Endodermal cell (in vitro differentiated cells): Measurements from ENCODE around the gene GRXCR1. TPM values are rescaled to one million over a fixed set of nuclear protein-coding genes. Genes with fewer than 3 reads are reported as not detected.

Experiments
- DNase-seq: peaks from one replicate; pipeline ENCODE4 v3.0.0-alpha.2; 2017
- H3K27ac ChIP-seq: 2 replicates; pipeline ENCODE4 v1.5.1; 2013; ENCODE audit warnings: mild to moderate bottlenecking, low read depth, low read length, moderate library complexity
- H3K27me3 ChIP-seq: 2 replicates; pipeline ENCODE4 v1.6.1; 2013; ENCODE audit warnings: mild to moderate bottlenecking, low read length, moderate library complexity; ENCODE audit not compliant: insufficient read depth, control insufficient read depth, poor library complexity, severe bottlenecking
- H3K36me3 ChIP-seq: 2 replicates; pipeline ENCODE4 v1.7.0; 2013; ENCODE audit warnings: mild to moderate bottlenecking, low read length, moderate library complexity; ENCODE audit not compliant: control insufficient read depth, insufficient read depth
- H3K4me1 ChIP-seq: one replicate; pipeline ENCODE4 v1.7.0; 2013; ENCODE audit warnings: low read length; ENCODE audit not compliant: control insufficient read depth, insufficient read depth
- H3K4me3 ChIP-seq: 2 replicates; pipeline ENCODE4 v1.5.1; 2013; ENCODE audit warnings: mild to moderate bottlenecking, low read length, moderate library complexity
- H3K9ac ChIP-seq: 2 replicates; pipeline ENCODE4 v1.6.1; 2013; ENCODE audit warnings: mild to moderate bottlenecking, low read length, moderate library complexity; ENCODE audit not compliant: poor library complexity, severe bottlenecking; ENCODE audit errors: extremely low read depth
- H3K9me3 ChIP-seq: 2 replicates; pipeline ENCODE4 v1.6.1; 2013; ENCODE audit warnings: mild to moderate bottlenecking, low read length, moderate library complexity; ENCODE audit not compliant: control insufficient read depth
- H3K27ac Mint-ChIP-seq: 2 replicates; pipeline ENCODE4 v1.8.0; 2020; ENCODE audit warnings: mixed read lengths
- H3K27me3 Mint-ChIP-seq: 2 replicates; pipeline ENCODE4 v1.8.0; 2021; ENCODE audit warnings: mild to moderate bottlenecking, mixed read lengths; ENCODE audit not compliant: insufficient read depth
- H3K36me3 Mint-ChIP-seq: 2 replicates; pipeline ENCODE4 v1.8.0; 2020; ENCODE audit warnings: low read depth, mixed read lengths
- H3K4me1 Mint-ChIP-seq: 2 replicates; pipeline ENCODE4 v1.8.0; 2020; ENCODE audit warnings: mixed read lengths
- H3K4me3 Mint-ChIP-seq: 2 replicates; pipeline ENCODE4 v1.8.0; 2020; ENCODE audit warnings: mild to moderate bottlenecking, moderate library complexity, mixed read lengths
- H3K9me3 Mint-ChIP-seq: 2 replicates; pipeline ENCODE4 v1.8.0; 2020; ENCODE audit warnings: mild to moderate bottlenecking, mixed read lengths
- WGBS, 2 experiments: methylation state at CpG; one replicate each; pipeline versions ENCODE4 v1.1.5 to v1.1.7; 2013; ENCODE audit warnings: missing lambda C conversion rate in 2 of 2, mixed read lengths in 1 of 2; ENCODE audit not compliant: insufficient coverage in 1 of 2, insufficient read length in 1 of 2; 5-methylcytosine and 5-hydroxymethylcytosine counted together
- total RNA-seq, 2 donors: library from RNA; stranded (reverse); fragmentation: NEBNext Ultra II Directional in 1 of 2; extraction: Animal tissue kit (Norgen Biotek cat#: 25700) in 1 of 2; gene quantifications; 2 replicates in 1 of 2; 3 replicates in 1 of 2; pipeline ENCODE4 v1.2.1, GENCODE V29; 2021
- TF ChIP-seq, protein P1 (sequence below): fragments of 200-600 bp; sonication (generic); conservative IDR thresholded peaks from 2 replicates; pipeline ENCODE4 v1.5.0; 2021; ENCODE audit warnings: antibody characterized with exemption, mild to moderate bottlenecking

The GRXCR1 gene
- total RNA-seq, 2 donors from 2014 or later = not detected

GRCh38 chr4:42985976-42986375 is 93.5 kb downstream of the GRXCR1 start:
- no peaks in the 10 kb centered on the region for H3K4me1 Mint-ChIP-seq
- H3K27me3 Mint-ChIP-seq = no peaks in the 10 kb centered on the region
- no peaks in the 10 kb centered on the region for H3K36me3 Mint-ChIP-seq

DNA sequence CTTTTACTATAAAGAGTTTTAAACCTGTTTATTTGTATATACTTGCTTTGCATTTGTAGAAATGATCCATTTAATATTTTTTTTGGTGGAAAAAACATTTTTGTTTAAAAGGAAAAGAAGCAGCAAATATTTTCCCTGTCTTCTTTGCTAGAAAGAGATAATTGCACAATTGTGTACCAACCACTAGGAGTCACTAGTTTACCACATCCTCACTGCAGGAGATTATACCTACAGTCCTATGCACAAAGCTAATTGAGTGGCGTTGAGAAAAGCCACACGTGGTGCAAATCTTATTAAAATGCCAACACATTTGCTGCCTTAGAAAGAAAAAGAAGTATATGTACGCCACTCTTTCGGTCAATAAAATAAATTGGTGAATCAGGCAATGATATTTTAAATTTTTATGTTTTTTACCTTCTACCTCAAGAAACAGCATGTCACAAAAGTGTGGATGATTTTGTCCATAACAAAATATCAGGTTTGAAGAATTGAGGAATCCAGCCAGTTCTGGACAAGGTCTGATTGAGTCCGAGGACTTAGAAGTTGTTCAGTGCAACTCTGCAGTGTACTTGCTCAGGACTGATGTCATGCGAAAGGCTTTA is 102.9 kb downstream of the GRXCR1 start:
- TF ChIP-seq, protein P1, sequence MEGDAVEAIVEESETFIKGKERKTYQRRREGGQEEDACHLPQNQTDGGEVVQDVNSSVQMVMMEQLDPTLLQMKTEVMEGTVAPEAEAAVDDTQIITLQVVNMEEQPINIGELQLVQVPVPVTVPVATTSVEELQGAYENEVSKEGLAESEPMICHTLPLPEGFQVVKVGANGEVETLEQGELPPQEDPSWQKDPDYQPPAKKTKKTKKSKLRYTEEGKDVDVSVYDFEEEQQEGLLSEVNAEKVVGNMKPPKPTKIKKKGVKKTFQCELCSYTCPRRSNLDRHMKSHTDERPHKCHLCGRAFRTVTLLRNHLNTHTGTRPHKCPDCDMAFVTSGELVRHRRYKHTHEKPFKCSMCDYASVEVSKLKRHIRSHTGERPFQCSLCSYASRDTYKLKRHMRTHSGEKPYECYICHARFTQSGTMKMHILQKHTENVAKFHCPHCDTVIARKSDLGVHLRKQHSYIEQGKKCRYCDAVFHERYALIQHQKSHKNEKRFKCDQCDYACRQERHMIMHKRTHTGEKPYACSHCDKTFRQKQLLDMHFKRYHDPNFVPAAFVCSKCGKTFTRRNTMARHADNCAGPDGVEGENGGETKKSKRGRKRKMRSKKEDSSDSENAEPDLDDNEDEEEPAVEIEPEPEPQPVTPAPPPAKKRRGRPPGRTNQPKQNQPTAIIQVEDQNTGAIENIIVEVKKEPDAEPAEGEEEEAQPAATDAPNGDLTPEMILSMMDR = peak; percentile 88
- H3K9me3 ChIP-seq = peaks cover 4% of the 10 kb centered on the region
- Mint-ChIP-seq H3K27me3 (no peaks in the 10 kb centered on the region), H3K9me3 (no peaks in the 10 kb centered on the region), H3K27ac (no peak overlapping the region), H3K4me3 (no peak overlapping the region), H3K36me3 (no peaks in the 10 kb centered on the region), H3K4me1 (no peaks in the 10 kb centered on the region)
- no peaks in the 10 kb centered on the region for H3K36me3 ChIP-seq
- H3K9ac ChIP-seq = no peak overlapping the region
- no peaks in the 10 kb centered on the region for H3K4me1 ChIP-seq
- no peaks in the 10 kb centered on the region for H3K27me3 ChIP-seq
- no peak overlapping the region for H3K27ac ChIP-seq
- DNase-seq = no peak
- whole genome bisulfite sequencing, 2 experiments = 56 to 57% methylated on average over 3 to 4 of the region's 6 CpGs
- H3K4me3 ChIP-seq = no peak overlapping the region

More at GRCh38 chr4:42985976-42986375, 93.5 kb downstream of the GRXCR1 start:
- TF ChIP-seq, protein P1 = no peak
- H3K9me3 Mint-ChIP-seq = peaks cover 18% of the 10 kb centered on the region
- Histone ChIP-seq H3K36me3 (no peaks in the 10 kb centered on the region), H3K9ac (no peak overlapping the region), H3K9me3 (peaks cover 10% of the 10 kb centered on the region), H3K27me3 (no peaks in the 10 kb centered on the region), H3K4me3 (no peak overlapping the region), H3K27ac (no peak overlapping the region), H3K4me1 (no peaks in the 10 kb centered on the region)
- no peak overlapping the region for H3K4me3 Mint-ChIP-seq
- H3K27ac Mint-ChIP-seq = no peak overlapping the region
- no peak for DNase-seq

- H3K36me3 ChIP-seq = no peaks in the 10 kb centered on the region
- DNase-seq = no peak
- Mint-ChIP-seq H3K4me3 (no peak overlapping the region), H3K27ac (no peak overlapping the region), H3K4me1 (no peaks in the 10 kb centered on the region), H3K27me3 (no peaks in the 10 kb centered on the region), H3K36me3 (no peaks in the 10 kb centered on the region), H3K9me3 (peaks cover 36% of the 10 kb centered on the region)
- H3K27ac ChIP-seq = no peak overlapping the region
- no peaks in the 10 kb centered on the region for H3K27me3 ChIP-seq
- H3K9me3 ChIP-seq = peaks cover 20% of the 10 kb centered on the region
- H3K4me3 ChIP-seq = no peak overlapping the region
- WGBS, 2 experiments = 83 to 89% methylated on average over 1 of the region's 1 CpG
- no peaks in the 10 kb centered on the region for H3K4me1 ChIP-seq
- TF ChIP-seq, protein P1 = no peak
- H3K9ac ChIP-seq = no peak overlapping the region
These were observed 116.3 kb downstream of the GRXCR1 start for GRCh38 chr4:43008793-43009192.
